HG02642 (cell line): ENCODE results near the gene PHACTR2.
"Not testable (repeated sequence)": the region's sequence is repeated elsewhere in the genome, so short reads cannot be mapped to it uniquely, and the experiment has no call there.

Experiments
- ATAC-seq: cut with Tn5 transposase; IDR thresholded peaks from one replicate; pipeline ENCODE4 v1.9.1; 2021; ENCODE audit warnings: mild to moderate bottlenecking; ENCODE audit not compliant: unreplicated experiment, poor library complexity

PHACTR2 gene

DNA sequence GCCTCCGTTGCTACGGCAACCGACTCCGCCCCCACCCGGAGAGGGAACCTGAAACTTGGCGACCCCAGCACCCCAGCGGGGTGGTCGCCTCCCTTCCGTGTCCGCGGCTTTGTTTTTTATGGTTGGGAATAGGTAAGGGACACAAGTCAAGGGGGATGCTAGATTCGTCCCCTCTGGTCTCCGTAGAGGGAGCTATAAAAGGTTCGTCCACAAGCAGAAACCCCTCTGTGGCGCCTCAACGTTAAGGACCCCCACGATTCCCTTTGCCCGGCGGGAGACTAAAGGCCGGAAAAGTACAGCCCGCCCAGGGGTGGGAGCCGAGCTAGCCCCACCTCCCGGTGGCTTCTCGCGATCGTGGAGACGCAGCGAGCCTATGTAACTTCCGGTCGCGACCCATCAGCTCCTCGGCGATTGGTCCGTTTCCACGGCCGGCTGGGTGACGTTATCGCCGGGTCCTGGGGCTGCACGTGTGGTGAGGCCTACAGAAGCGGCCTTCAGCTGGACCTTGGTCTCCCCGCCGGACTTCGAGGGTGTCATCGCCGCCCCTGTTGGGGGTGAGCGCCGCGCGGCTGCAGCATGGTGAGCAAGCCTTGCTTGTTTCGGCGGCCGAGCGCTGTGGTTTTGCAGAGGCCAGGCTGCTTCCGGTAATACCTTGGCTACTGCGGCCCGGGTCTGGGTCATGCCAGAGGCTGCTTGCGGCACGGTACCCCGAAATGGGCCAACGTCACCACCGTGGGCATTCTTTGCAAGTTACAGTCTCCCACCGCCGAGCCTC lies 165.3 kb downstream of the PHACTR2 start, which contains the start of gene LTV1:
LTV1 (plus strand) TSS at position 437 of the 775 bp plus-strand sequence; CDS start at position 577, 140 bp downstream.
- ATAC-seq: peak; percentile 100

DNA sequence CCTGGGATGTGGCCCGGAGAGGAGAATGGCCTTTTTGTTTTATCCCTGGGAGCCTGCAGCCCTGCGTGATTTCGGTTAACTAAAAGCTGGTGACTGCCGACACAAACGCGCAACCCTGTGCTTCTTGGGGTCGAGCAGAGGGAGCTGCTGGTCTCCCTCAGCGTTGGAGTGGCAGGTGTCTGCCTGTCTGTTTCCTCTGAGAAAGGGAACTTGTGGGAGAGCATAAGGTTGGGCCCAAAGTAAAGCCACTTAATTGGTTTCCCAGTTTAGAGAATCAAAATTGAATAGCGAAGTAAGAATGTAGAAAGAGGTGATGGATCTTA lies 165.9 kb downstream of the PHACTR2 start:
- peak; percentile 14 for ATAC-seq

DNA sequence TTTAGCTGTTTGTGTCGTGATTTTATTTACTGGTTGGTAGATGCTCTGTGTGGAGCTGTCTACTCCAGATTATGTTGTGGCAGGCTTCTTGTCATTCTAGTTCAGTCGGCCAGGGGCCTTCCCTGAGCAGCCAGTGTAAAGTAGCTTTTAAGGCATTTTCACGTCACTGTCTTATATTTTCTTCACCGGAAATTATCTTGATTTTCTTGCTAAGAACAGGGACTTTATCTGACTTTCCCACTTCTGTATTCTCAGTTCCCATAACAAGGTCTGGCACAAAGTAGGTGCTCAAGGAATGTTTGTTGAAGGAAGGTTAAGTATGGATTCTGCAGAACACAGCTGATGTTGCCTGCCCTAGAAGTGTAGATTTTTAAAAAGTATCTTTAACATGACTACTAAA lies 166.2 kb downstream of the PHACTR2 start:
- no peak for ATAC-seq

DNA sequence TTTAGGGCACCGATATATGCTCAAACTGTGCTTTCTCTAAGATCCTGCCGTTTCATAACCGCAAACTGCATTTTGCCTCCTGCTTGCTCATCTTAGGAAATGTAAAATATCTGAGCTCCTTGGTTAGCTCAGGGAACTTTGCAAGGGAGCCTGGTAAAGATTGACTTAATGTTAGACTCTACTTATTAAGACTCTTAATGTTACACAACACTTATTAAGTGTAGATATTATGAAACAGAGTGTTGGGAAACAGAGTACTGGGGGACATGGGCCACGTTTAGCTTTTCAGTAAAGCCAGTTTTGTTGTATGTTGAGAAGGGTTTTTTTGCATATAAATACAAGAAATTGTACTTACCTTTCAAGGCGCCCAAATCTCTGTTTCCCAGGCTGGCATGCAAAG lies 167.3 kb downstream of the PHACTR2 start:
- no peak for ATAC-seq

DNA sequence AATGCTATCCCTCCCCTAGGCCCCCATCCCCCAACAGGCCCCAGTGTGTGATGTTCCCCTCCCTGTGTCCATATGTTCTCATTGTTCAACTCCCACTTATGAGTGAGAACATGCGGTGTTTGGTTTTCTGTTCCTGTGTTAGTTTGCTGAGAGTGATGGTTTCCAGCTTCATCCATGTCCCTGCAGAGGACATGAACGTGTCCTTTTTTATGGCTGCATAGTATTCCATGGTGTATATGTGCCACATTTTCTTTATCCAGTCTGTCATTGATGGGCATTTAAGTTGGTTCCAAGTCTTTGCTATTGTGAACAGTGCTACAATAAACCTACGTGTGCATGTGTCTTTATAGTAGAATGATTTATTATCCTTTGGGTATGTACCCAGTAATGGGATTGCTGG lies 173.9 kb downstream of the PHACTR2 start:
- not testable (repeated sequence) for ATAC-seq

DNA sequence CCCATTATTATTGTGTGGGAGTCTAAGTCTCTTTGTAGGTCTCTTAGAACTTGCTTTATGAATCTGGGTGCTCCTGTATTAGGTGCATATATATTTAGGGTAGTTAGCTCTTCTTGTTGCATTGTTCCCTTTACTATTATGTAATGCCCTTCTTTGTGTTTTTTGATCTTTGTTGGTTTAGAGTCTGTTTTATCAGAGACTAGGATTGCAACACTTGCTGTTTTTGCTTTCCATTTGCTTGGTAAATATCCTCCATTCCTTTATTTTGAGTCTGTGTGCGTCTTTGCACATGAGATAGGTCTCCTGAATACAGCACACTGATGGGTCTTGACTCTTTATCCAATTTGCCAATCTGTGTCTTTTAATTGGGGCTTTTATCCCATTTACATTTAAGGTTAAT lies 177.3 kb downstream of the PHACTR2 start:
- ATAC-seq: not testable (repeated sequence)

DNA sequence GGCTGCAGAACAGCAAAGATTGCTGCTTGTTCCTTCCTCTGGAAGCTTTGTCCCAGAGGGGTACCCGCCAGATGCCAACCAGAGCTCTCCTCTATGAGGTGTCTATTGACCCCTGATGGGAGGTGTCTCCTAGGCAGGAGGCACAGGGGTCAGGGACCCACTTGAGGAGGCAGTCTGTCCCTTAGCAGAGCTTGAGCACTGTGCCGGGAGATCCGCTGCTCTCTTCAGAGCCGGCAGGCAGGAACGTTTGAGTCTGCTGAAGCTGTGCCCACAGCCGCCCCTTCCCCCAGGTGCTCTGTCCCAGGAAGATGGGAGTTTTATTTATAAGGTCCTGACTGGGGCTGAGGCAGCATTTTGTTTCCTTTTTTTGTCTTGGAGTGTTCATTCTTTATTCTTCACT lies 179.0 kb downstream of the PHACTR2 start:
- not testable (repeated sequence) for ATAC-seq

DNA sequence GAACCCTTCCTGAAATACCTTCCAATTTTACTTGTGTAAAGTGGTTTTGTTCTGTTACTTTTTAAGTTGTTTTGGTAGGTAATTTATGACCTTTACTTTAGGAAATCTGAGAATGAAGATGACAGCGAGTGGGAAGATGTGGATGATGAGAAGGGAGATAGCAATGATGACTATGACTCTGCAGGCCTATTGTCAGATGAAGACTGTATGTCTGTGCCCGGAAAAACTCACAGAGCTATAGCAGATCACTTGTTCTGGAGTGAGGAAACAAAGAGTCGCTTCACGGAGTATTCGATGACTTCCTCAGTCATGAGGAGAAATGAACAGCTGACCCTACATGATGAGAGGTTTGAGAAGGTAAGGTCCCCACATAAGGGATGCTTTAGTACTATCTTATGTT lies 179.9 kb downstream of the PHACTR2 start:
- ATAC-seq: no peak

DNA sequence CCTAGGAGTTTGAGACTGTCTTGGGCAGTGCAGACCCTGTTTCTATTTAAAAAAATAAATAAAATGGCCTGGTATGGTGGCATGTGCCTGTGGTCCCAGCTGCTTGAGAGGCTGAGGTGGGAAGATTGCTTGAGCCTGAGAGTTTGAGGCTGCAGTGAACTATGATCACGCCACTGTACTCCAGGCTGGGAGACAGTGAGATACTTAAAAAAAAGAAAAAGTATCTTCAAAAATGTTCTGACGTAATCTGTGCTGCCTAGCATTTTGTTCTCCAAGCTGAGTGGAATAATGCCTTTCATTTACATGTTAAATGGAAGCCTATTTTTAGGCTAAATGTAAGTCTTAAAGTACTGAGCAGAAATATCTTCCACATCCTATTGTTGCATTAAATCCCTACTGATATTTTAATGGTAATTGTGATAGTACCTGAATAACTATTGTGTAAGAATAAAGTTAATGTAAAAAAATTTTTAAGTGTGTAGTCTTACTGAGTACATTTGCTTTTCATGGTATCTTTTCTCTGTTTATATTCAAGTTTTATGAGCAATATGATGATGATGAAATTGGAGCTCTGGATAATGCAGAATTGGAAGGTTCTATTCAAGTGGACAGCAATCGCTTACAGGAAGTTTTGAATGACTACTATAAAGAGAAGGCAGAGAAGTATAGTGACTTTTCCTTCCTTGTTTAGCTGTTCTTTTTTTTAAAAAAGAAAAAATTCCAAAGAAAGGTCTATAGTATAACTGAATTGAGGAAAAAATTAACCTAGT lies 182.3 kb downstream of the PHACTR2 start:
- no peak for ATAC-seq

DNA sequence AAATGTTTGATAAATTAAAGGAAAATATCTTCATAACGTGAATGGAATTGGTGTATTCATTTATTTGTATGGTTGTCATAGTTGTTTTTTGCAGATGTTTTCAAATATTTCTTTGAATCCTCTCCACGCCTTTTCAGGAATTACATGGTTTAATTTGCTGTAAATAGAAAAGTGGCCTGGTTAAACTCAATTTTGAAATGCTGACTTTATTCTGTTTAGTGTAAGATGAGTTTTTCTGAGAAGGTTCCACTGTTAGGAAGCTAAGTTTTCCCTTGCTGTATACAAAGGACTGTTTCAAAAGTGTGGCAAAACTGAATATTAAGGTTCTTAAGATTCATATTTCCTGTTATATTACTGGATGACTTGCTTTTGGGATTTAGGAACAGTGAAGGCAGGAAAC lies 186.0 kb downstream of the PHACTR2 start:
- ATAC-seq: no peak

DNA sequence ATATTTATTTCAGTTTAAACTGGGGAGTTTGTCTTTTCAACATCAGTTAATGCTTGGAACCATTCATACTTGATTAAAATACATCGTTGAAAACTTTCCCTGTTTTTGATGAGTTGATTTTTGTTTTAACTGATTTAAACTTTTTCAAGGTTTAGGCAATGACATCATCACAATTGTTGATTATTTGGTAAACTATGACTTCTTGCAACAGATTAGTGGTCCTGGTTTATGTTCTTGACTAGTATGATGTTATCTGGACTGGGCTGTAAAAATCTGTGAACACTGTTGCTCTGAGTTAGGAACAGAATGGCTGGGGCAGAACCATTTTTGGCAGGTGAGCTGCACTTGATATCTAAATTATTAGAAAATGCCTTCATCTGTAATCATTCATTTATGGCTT lies 186.5 kb downstream of the PHACTR2 start, which contains the start of gene ZC2HC1B:
ZC2HC1B (plus strand) TSS at position 241 of the 400 bp plus-strand sequence; CDS start at position 307, 66 bp downstream.
- no peak for ATAC-seq

DNA sequence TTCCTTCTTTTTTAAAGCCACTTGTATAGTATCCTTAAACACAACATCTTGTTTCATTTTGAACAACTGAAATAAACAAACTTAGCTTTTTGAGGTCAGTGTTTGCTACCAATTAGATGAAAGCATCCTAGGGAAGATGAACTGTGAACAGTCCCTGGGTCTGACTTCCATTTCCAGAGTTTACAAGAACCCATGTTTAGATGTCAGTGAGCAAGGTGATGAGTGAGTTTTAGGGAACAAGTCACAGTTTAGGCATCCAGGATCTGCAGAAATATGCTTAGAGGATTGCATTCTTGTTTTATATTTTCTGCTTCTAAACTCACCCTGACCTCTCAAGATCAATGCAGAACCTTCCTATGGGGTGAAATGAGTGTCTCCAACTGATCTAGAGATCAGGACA lies 189.5 kb downstream of the PHACTR2 start:
- no peak for ATAC-seq

DNA sequence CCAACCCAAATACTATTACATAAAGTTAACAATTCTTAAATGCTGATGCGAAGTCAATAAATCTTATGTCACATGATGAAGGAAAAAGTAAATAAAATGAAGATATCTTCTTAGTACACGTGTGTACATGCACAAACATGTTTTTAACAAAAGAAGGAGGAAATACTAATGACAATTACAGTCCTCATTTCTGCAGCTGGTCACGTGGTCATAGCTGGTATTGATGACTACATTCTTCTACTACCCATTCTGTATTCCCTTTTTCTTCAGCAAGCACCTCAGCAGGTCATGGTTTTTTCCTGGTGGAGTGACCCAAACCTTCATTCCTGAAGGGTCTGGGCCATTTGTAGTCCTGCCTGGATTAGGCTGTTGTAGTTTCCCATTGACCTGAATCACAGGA lies 191.0 kb downstream of the PHACTR2 start:
- ATAC-seq: not testable (repeated sequence)

DNA sequence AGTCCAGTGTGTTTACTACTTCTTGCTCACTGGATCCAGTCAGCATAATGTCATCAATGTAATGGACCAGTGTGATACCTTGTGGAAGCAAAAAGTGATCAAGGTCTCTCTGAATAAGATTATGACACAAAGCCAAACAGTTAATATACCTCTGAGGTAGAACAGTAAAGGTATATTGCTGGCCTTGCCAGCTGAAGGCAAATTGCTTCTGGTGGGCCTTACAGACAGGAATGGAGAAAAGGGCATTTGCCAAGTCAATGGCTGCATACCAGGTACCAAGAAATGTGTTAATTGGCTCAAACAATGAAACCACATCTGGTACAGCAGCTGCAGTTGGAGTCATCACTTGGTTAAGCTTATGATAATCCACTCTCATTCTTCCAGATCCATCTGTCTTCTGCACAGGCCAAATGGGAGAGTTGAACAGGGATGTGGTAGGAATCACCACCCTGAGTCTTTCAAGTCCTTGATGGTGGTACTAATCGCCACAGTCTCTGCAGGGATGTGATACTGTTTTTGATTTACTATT lies 193.5 kb downstream of the PHACTR2 start:
- not testable (repeated sequence) for ATAC-seq

DNA sequence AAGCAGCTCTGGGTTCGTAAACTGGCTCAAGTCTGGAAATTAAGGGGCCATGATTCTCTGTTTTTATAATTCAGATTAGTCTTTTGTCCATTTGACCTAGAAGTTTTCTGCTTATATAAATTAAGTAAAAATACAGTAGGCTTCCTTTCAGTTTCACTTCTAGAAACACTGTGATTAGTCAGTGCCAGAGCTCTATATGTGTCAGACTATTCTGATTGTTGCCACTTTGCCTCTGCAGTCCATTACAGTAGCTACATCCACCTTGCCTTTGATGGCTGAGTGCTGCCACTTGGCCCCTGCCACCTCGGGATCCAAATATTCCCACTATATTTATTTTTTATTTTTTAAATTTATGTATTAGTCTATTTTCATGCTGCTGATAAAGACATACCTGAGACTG lies 194.4 kb downstream of the PHACTR2 start:
- ATAC-seq: peak; percentile 90

DNA sequence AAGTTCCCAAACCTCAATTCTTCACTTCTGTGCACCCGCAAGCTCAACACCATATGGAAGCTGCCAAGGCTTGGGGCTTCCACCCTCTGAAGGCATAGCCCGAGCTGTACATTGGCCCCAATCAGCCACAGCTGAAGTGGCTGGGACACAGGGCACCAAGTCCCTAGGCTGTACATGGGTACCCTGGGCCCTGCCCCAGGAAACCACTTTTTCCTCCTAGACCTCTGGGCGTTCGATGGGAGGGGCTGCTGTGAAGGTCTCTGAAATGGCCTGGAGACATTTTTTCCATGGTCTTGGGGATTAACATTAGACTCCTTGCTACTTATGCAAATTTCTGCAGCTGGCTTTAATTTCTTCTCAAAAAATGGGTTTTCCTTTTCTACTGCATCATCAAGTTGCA lies 195.8 kb downstream of the PHACTR2 start:
- not testable (repeated sequence) for ATAC-seq

DNA sequence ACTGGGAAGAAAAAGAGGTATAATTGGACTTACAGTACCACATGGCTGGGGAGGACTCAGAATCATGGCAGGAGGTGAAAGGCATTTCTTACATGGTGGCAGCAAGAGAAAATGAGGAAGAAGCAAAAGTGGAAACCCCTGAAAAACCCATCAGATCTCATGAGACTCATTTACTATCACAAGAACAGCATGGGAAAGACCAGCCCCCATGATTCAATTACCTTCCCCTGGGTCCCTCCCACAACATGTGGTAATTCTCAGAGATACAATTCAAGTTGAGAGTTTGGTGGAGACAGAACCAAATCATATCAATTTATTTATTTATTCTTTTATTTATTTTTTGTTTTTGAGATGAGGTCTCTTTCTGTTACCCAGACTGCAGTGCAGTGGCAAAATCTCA lies 196.7 kb downstream of the PHACTR2 start:
- not testable (repeated sequence) for ATAC-seq

DNA sequence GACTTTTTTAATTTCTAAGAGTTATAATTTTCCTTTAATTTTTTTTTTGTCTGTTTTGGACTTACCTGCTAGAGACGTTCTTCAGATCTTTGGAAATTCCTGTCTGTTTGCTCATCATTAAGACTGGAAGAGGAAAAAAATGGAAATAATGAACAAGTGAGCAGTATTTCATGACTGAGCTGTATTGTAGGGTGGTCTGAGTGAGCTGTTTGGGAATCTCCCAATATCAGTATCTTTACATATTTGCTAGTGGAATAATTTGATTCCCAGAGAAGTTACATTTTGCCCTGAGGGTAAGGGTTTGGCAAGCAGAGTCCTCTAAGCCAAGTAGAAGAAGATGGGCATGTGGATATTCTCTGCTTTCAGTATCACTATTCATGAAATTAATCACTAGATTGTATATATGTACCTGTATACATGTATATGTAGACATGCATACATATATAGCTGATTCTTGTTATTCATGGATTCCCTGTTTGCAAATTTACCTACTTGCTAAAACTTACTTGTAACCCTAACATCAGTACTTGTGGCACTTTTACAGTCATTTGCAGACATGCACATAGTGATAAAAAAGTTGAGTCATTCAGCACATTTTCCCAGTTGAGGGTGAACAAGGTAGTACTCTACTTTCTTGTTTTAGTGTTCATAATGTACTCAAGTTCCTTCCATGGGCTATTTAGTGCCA lies 200.0 kb downstream of the PHACTR2 start:
- no peak for ATAC-seq

DNA sequence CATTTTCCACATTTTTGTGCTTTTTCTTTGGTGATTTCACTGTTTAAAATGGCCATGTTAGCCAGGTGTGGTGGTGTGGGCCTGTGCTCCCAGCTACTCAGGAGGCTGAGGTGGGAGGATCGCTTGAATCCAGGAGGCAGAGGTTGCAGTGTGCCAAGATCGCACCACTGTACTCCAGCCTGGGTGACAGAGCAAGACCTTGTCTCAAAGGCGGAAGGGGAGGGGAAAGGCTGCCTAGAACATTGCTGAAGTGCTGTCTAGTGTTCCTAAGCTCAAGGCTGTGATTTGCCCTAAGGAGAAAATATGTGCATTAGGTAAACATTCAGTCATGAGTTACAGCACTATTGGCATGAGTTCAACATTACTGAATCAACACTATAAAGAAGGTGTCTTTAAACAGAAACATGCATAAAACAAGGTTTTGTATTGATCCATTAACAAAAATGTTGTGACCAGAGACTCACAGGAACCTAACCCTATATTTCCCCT lies 200.6 kb downstream of the PHACTR2 start:
- ATAC-seq: no peak

DNA sequence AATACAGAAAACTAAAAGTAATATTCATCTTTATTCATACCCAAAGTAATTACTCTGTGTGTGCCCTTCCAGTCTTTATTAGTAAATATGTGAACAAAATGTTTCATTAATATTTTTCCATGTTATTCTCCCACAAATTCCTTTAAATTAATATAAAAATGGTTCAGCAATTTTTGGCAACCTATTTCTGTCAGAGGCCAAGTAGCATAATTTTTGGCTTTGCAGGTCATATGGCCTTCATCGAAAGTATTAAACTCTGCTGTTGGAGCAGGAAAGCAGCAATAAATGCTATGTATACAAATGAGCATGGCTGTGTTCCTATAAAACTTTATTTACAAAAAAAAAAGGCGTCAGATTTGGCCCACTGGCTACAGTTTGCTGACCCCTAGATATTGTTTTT lies 202.6 kb downstream of the PHACTR2 start:
- ATAC-seq: no peak
